Measurements from ENCODE around the gene LY6G5B.

GRCh38 chr6:31626952-31627351, 42.8 kb upstream of the LY6G5B start:
- TF ChIP-seq CTCF (conservative IDR thresholded peaks at IDR 0.05; ENCODE audit: low read length) = no peak
- TF ChIP-seq EZH2phosphoT487 (IDR thresholded peaks at IDR 0.05; ENCODE audit: borderline replicate concordance, low read depth, low read length) = no peak
